ENCODE measurements around the gene ZBP1.

The ZBP1 gene

DNA sequence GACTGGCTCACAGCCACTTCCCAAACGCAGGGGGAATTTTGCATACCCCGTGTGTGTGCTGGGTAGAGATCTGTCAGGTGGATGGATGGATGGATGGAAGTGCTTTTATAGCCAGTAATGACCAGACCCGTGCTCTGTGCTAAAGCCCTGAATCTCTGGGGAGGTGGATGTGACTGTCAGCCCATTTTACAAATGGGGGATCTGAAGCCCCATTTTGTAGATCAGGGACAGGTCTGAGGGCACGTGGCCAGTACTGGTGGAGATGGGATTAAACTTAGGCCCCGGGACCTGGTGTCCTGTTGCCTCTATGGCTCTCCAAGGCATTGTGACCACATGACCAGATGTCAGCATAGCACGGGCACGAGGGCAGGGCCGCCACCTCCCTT is 38.2 kb upstream of the ZBP1 start:
- no peak for DNase-seq (ENCODE audit: low read depth)

GRCh38 chr20:57657535-57658446 is 37.6 kb upstream of the ZBP1 start:
- DNase-seq (ENCODE audit: low read depth): no peak

- DNase-seq (ENCODE audit: low read depth): no peak
Measured at GRCh38 chr20:57656821-57657534, 36.8 kb upstream of the ZBP1 start.

DNA sequence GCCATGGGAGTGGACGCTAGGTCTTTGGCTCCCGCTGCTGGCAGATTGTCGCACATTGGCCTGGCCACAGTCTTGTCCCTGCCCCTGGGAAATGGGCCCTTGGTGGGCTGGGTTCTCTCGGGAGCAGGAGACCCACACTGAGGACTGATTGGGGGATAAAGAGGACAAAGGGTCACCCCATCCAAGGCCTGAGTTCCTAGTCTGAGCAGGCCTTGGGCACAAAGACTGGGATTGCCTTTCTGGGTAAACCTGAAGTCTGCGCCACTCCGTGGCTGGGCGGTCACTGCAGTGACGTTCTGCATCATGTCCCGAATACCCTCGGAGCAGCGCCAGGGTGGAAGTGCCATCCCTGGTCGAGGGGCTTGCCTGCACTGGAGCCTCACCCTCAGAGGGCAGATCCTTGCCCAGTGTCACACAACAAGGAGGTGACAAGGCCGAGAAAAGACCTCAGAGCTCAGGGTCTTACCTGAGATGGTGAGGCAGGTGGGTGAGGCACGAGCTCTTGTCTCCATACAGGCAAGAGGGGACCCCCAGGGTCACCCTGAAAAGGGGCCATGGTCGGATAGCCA is 36.1 kb upstream of the ZBP1 start:
- DNase-seq (ENCODE audit: low read depth): no peak

- DNase-seq (ENCODE audit: low read depth): no peak
Measured at GRCh38 chr20:57655809-57656155, 35.6 kb upstream of the ZBP1 start.

DNA sequence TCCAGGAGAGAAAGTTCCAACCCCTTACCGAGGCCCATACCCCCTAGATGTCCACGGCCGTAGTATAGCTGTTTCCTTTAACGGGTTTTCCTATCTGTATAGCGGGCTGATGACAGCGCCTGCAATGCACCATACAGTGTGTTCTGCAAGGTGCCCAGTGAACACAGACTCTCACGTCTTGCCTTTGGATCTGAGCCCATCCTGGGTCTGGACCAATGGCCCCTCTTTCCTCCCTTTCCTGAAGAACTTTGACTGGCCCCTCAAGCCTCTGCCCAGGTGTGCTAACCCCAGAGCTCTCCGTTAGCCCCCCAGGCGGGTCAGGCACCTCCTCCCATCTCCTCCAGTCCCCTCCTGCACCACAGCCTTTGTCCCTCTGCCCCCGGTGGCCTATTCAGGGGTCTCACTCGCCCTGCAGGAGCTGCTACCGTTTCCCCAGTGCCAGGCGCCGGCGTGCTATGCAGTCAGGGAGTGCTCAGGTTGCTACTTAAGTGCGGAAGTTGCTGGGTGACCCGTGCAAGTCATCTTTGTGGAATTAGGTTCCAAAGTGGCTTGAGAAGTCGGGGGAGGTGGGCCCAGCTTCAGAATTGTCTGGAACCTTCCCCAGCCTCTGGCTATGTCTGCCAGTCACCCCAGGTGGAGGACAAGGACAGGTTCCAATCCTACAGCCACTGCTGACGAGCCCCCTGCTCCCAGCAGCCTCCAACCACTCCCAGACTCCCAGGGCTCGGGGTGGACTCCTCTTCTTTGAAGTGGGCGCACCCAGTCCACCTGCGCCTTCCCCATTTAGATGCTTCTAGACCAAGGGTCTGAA is 35.0 kb upstream of the ZBP1 start:
- no peak for DNase-seq (ENCODE audit: low read depth)

DNA sequence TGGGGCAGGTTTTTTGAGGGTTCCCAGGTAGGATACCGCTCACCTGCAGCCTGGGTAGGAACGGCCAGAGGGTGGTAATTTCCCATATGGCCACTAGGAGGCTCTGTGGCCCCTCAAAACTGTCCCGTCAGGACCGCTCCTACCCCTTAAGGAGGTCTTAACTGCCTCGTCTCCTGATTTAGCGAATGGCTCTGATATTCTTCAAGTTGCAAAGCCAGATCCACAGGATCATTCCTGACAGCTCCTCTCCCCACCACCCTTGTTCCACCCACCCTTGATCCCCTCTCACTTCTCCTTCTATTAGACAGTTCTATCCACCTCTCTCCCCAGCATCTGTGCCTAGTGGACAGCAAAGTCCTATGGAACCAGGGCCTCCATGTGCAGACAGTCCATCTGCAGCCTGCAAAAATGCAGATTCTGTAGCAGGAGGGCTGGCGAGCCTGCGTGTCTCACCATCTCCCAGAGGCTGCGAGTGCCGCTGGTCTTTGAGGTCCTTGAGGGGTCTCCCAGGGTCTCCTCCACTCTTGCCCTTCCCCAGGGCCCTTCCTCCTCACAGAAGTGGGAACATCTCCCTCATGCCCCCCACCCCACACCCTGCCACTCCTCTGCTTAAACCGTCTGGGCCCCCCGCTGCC is 34.3 kb upstream of the ZBP1 start:
- DNase-seq (ENCODE audit: low read depth): peak; percentile 15

DNA sequence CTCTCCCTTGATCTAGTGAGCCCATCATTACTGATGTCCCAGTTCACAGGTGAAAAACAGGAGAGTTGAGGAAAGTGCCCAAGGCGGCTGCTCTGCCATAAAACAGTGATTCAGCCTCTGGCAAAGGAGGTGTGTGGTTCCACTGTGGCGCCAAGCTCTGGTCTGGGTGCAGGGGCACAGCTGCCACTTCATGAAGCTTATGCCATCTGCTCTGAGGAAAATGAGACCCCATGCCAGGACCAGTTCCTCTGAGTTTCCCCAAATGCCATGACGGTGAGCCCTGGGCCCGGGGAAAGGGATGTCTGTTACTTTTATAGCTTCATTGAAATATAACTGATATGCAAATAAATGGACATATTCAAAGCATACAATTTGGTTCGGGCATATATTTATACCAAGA is 33.7 kb upstream of the ZBP1 start:
- no peak for DNase-seq (ENCODE audit: low read depth)

DNA sequence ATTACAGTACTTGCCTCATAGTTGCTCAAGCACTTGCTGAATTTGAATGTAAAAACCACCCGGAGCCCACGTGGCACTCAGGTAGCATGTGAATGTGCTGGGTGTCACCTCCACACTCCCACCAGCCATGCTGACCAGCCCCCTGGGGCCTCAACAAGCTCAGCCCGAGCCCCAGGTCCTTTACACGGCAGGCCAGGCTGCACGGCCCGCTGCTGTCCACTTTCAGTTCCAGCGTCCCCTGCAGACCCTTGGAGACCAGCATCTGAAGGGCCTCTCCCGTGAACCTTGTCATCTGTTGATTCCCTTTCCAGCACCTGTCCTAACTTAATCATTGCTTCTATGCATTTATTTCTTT is 33.3 kb upstream of the ZBP1 start:
- no peak for DNase-seq (ENCODE audit: low read depth)

- DNase-seq (ENCODE audit: low read depth): no peak
Measured at GRCh38 chr20:57652606-57653545, 32.6 kb upstream of the ZBP1 start.

DNA sequence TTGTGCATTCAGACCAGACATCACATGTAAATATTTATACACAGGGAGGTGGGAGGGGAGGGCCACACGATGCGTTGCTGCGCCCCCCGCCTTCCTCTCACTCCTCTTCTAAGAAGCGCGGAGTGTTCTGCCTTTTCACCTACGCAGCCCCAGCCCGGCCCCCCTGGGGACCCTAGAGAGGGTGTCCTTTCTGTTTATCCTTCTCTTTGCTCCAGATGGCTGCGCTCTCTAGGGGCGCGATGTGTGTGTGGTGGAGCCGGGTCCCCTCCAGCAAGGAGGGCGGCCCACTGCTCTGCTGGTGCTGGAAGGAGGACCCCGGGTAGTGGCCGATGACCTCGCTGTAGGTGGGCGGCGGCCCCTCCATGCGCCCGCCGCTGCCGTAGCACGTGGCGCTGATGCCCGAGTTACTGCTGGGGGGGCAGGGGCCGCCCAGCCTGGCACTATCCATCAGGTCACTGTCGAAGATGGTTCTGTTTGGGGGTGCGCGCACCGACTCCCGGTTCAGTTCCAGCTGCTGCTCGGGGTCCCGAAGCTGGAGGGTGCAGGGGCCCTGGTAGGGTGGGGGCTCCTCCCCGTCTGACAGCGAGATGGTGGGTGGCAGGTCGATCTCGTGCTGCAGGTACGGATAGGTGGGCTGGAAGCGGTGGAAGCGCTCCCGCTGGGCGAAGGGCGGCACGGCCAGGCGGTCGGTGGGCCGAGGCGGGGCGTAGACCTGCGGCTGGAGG is 31.8 kb upstream of the ZBP1 start:
- no peak for DNase-seq (ENCODE audit: low read depth)

GRCh38 chr20:57650756-57651483 is 30.7 kb upstream of the ZBP1 start:
- DNase-seq (ENCODE audit: low read depth): no peak

DNA sequence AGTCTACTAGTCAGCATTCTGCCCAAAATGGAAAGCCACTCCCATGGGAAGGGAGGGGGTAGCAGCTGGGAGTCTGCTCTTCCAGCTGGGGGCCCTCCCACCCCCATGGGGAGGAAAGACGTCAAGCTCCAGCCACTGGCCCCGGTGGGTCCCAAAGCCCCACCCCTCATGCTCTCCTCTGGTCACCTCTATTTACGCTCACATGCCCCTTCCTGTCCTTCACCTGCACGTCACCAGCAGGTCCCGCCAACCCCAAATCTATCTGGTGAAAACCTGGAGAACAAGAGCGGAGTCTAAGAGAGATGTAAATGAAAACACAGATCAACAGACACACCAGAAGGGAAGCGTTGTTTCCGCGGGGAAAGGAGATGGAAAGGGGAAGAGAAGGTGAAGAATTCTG is 30.0 kb upstream of the ZBP1 start:
- no peak for DNase-seq (ENCODE audit: low read depth)

- no peak for DNase-seq (ENCODE audit: low read depth)
Measured at GRCh38 chr20:57649617-57650015, 29.4 kb upstream of the ZBP1 start.

- DNase-seq (ENCODE audit: low read depth): no peak
Measured at GRCh38 chr20:57648878-57649616, 28.8 kb upstream of the ZBP1 start.

GRCh38 chr20:57647933-57648785 is 27.9 kb upstream of the ZBP1 start:
- no peak for DNase-seq (ENCODE audit: low read depth)

DNA sequence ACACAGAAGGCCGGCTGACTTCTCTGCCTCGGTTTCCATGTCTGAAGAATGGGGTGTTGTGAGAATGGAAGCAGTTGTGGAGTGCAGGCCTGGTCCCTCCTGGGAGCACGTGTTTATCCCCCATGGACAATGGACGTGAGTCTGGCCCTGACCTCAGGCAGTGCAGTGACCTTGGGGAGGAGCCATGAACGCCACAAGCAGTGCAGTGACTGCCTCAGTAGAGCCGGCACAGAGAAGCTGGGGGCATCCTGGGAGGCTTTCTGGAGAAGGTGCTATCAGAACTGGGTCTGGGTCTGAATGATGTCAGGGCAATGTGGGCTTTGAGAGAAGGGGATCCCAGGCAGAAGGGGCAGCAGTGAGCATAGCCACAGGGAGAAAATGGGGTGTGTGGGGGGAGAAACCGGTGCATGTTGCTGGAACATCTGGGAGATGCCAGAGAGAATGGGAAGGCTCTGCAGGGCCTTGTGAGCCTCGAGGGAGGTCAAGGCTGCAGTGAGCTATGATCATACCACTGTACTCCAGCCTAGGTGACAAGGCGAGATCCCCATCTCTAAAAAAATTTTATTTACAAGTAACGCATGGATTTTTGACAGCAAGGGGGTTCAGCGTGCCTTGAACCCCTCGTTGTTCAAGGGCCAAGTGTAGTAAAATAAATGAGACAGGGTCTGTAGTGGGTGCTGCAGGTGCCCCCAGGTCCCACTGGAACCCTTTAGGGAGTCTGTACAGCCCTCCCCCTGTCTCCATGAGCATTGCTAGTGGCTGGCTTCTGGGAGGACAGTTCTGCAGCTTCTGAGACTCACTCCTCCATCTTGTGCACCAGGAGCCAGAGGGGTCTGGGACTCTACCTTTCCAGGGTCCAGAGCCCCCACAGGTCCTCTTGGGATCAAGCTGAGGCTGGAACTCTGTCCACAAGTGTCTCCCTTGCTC is 27.0 kb upstream of the ZBP1 start:
- no peak for DNase-seq (ENCODE audit: low read depth)
